H1 (cell line): ENCODE results near the gene DACT3. TPM values are rescaled to one million over a fixed set of nuclear protein-coding genes. Genes with fewer than 3 reads are reported as not detected.

ENCODE experiments used
- CTCF ChIA-PET: fragments of 300-600 bp; sonication (Branson Sonifier 250); formaldehyde crosslinking; loops from one replicate; lab custom pipeline; 2021; ENCODE audit not compliant: partially characterized antibody; lab: Charles Lee
- POLR2A ChIA-PET: fragments of 300-600 bp; sonication (Branson Sonifier 250); formaldehyde crosslinking; loops from one replicate; lab custom pipeline; 2021; ENCODE audit warnings: inconsistent platforms; ENCODE audit not compliant: partially characterized antibody; lab: Charles Lee
- DNase-seq, 2 experiments: peaks; one replicate each; pipeline versions ENCODE4 v3.0.0 to v3.0.0-alpha.2; 2010 to 2022; ENCODE audit warnings: low spot score in 2 of 2, low read depth in 1 of 2, mixed read lengths in 1 of 2
- FAIRE-seq: peaks from 2 replicates; lab custom pipeline; 2011; peaks lifted over from hg19 to GRCh38; lab: Jason Lieb, UNC
- H2AFZ ChIP-seq: 2 replicates; pipeline ENCODE4 v1.8.1; 2012; ENCODE audit warnings: low read length, inconsistent platforms
- H2AK5ac ChIP-seq: 2 replicates; pipeline ENCODE4 v1.6.1; 2013; ENCODE audit warnings: low read depth, low read length
- H2BK120ac ChIP-seq: replicated peaks from 2 replicates; pipeline ENCODE3; 2013; ENCODE audit warnings: low read depth, low read length, inconsistent platforms
- H2BK12ac ChIP-seq: 2 replicates; pipeline ENCODE4 v1.6.1; 2013; ENCODE audit warnings: low read depth, low read length
- H2BK15ac ChIP-seq: 2 replicates; pipeline ENCODE4 v1.6.1; 2013; ENCODE audit warnings: low read length
- H2BK20ac ChIP-seq: 2 replicates; pipeline ENCODE4 v1.6.1; 2013; ENCODE audit warnings: low read length
- H2BK5ac ChIP-seq: 2 replicates; pipeline ENCODE4 v1.6.1; 2013; ENCODE audit warnings: low read depth, low read length
- H3K14ac ChIP-seq: 2 replicates; pipeline ENCODE4 v1.6.1; 2013; ENCODE audit warnings: inconsistent platforms; ENCODE audit not compliant: insufficient read length
- H3K18ac ChIP-seq: 2 replicates; pipeline ENCODE4 v1.6.1; 2013; ENCODE audit warnings: low read length; ENCODE audit errors: extremely low read depth
- H3K23ac ChIP-seq: 2 replicates; pipeline ENCODE4 v1.6.1; 2013; ENCODE audit warnings: inconsistent platforms; ENCODE audit not compliant: insufficient read length
- H3K23me2 ChIP-seq: 2 replicates; pipeline ENCODE4 v1.6.1; 2013; ENCODE audit warnings: low read depth, low read length
- H3K27ac ChIP-seq: 2 replicates; pipeline ENCODE4 v1.6.1; 2011; ENCODE audit warnings: low read depth, low read length, inconsistent platforms
- H3K27me3 ChIP-seq, 4 experiments: replicated peaks in 1 of 4; 1 replicate in 1 of 4; 2 replicates in 3 of 4; pipeline versions ENCODE4 v1.6.1 to v1.8.1; 2011 to 2013; ENCODE audit warnings: low read length in 3 of 4, mild to moderate bottlenecking in 3 of 4, inconsistent platforms in 2 of 4, mixed read lengths in 2 of 4, moderate library complexity in 1 of 4; ENCODE audit not compliant: control insufficient read depth in 3 of 4, insufficient read depth in 3 of 4; ENCODE audit errors: extremely low read depth in 1 of 4
- H3K36me3 ChIP-seq, 4 experiments: 2 replicates each; pipeline versions ENCODE4 v1.6.1 to v1.8.1; 2011 to 2013; ENCODE audit warnings: mild to moderate bottlenecking in 4 of 4, low read length in 3 of 4, moderate library complexity in 2 of 4, control low read depth in 1 of 4, inconsistent platforms in 1 of 4; ENCODE audit not compliant: insufficient read depth in 4 of 4, control insufficient read depth in 2 of 4
- H3K4ac ChIP-seq: replicated peaks from 2 replicates; pipeline ENCODE3; 2013; ENCODE audit warnings: low read length, low read depth, mixed read lengths, inconsistent platforms; ENCODE audit not compliant: insufficient read length
- H3K4me1 ChIP-seq, 4 experiments: replicated peaks in 1 of 4; 1 replicate in 1 of 4; 2 replicates in 3 of 4; pipeline versions ENCODE4 v1.6.1 to v1.8.1; 2011 to 2013; ENCODE audit warnings: low read length in 3 of 4, inconsistent platforms in 2 of 4, mixed read lengths in 1 of 4; ENCODE audit not compliant: insufficient read depth in 4 of 4, control insufficient read depth in 3 of 4
- H3K4me2 ChIP-seq, 2 experiments: 2 replicates each; pipeline versions ENCODE4 v1.6.1 to v1.8.1; 2011 to 2013; ENCODE audit warnings: low read depth in 2 of 2, low read length in 2 of 2, control low read depth in 1 of 2, inconsistent platforms in 1 of 2, mild to moderate bottlenecking in 1 of 2; ENCODE audit not compliant: insufficient read depth in 1 of 2
- H3K4me3 ChIP-seq, 4 experiments: fragments of 200-600, 300-600 bp in 1 of 4; sonication (generic), shearing (Covaris generic), sonication (Bioruptor Twin) in 1 of 4; 2 replicates each; pipeline versions ENCODE4 v1.5.1 to v1.8.1; 2011 to 2016; ENCODE audit warnings: low read length in 4 of 4, low read depth in 3 of 4, control low read depth in 2 of 4, inconsistent platforms in 2 of 4, mild to moderate bottlenecking in 2 of 4, mixed read lengths in 1 of 4, moderate library complexity in 1 of 4; ENCODE audit not compliant: insufficient read depth in 2 of 4; ENCODE audit errors: extremely low read depth in 1 of 4
- H3K56ac ChIP-seq: replicated peaks from 2 replicates; pipeline ENCODE3; 2013; ENCODE audit warnings: low read depth, mild to moderate bottlenecking, mixed read lengths, low read length, inconsistent platforms; ENCODE audit not compliant: insufficient read length
- H3K79me1 ChIP-seq: 2 replicates; pipeline ENCODE4 v1.6.1; 2013; ENCODE audit warnings: low read depth, low read length, control low read depth
- H3K79me2 ChIP-seq, 2 experiments: 2 replicates each; pipeline versions ENCODE4 v1.6.1 to v1.8.1; 2012 to 2013; ENCODE audit warnings: low read length in 2 of 2, mild to moderate bottlenecking in 2 of 2, inconsistent platforms in 1 of 2; ENCODE audit not compliant: insufficient read depth in 2 of 2, control insufficient read depth in 1 of 2
- H3K9ac ChIP-seq, 4 experiments: replicated peaks in 1 of 4; 1 replicate in 1 of 4; 2 replicates in 3 of 4; pipeline versions ENCODE4 v1.6.1 to v1.8.1; 2011 to 2013; ENCODE audit warnings: low read depth in 3 of 4, low read length in 3 of 4, control low read depth in 2 of 4, mild to moderate bottlenecking in 2 of 4, moderate library complexity in 2 of 4, inconsistent platforms in 1 of 4; ENCODE audit errors: extremely low read depth in 1 of 4
- H3K9me3 ChIP-seq, 2 experiments: 2 replicates each; pipeline versions ENCODE4 v1.6.1 to v1.8.1; 2012 to 2013; ENCODE audit warnings: mild to moderate bottlenecking in 2 of 2, moderate library complexity in 2 of 2, control low read depth in 1 of 2, inconsistent platforms in 1 of 2, low read depth in 1 of 2, low read length in 1 of 2, mixed read lengths in 1 of 2; ENCODE audit not compliant: insufficient read depth in 2 of 2
- H4K20me1 ChIP-seq, 2 experiments: replicated peaks in 1 of 2; 2 replicates each; pipeline versions ENCODE3 to v1.8.1; 2011 to 2013; ENCODE audit warnings: inconsistent platforms in 2 of 2, low read length in 2 of 2, mild to moderate bottlenecking in 1 of 2; ENCODE audit not compliant: insufficient read depth in 2 of 2, control insufficient read depth in 1 of 2
- H4K5ac ChIP-seq: 2 replicates; pipeline ENCODE4 v1.6.1; 2013; ENCODE audit warnings: low read length, low read depth, mixed read lengths, inconsistent platforms; ENCODE audit not compliant: insufficient read length
- H4K8ac ChIP-seq: 2 replicates; pipeline ENCODE4 v1.8.0; 2013; ENCODE audit warnings: mild to moderate bottlenecking, moderate library complexity, low read length, inconsistent platforms; ENCODE audit not compliant: insufficient read depth; ENCODE audit errors: extremely low read depth
- H4K91ac ChIP-seq: replicated peaks from 2 replicates; pipeline ENCODE3; 2013; ENCODE audit warnings: low read length, mixed read lengths, inconsistent platforms; ENCODE audit not compliant: insufficient read length
- RFX5 ChIP-seq: IDR thresholded peaks from 2 replicates; pipeline ENCODE4 v1.6.1; 2011; ENCODE audit warnings: low read depth, low read length, improper control_type of control experiment, borderline replicate concordance
- SP2 ChIP-seq: IDR thresholded peaks from 2 replicates; pipeline ENCODE4 v1.6.1; 2012; ENCODE audit warnings: mild to moderate bottlenecking, low read length, inconsistent platforms
- TBP ChIP-seq: IDR thresholded peaks from 2 replicates; pipeline ENCODE4 v1.6.1; 2011; ENCODE audit warnings: low read depth, low read length, improper control_type of control experiment
- TEAD4 ChIP-seq: IDR thresholded peaks from 2 replicates; pipeline ENCODE4 v1.6.1; 2012; ENCODE audit warnings: low read depth, low read length, inconsistent platforms, mixed read lengths
- WGBS, 2 experiments: shearing (Covaris generic) in 1 of 2; methylation state at CpG; one replicate each; pipeline versions ENCODE4 v1.1.6 to v1.1.7; 2013 to 2015; ENCODE audit warnings: low lambda C conversion rate in 2 of 2, mixed read lengths in 2 of 2, inconsistent platforms in 1 of 2, low coverage in 1 of 2, missing lambda C conversion rate in 1 of 2; ENCODE audit not compliant: insufficient replicate concordance in 2 of 2, insufficient coverage in 1 of 2, insufficient read length in 1 of 2; ENCODE audit errors: extremely low coverage in 1 of 2, missing lambda C conversion rate in 1 of 2; 5-methylcytosine and 5-hydroxymethylcytosine counted together
- polyA plus RNA-seq, 7 experiments: library from polyadenylated mRNA; depleted of rRNA in 3 of 7; stranded (reverse) in 5 of 7; unstranded in 2 of 7; fragments of >200 nt in 5 of 7; fragments of 200-250 nt in 2 of 7; gene quantifications; 1 replicate in 5 of 7; 2 replicates in 1 of 7; 4 replicates in 1 of 7; pipeline versions ENCODE4 v1.2.1 to v1.2.3, GENCODE V29; 2011 to 2013; ENCODE audit warnings: missing spikeins in 2 of 7, mixed read lengths in 2 of 7
- total RNA-seq: library from RNA; stranded (reverse); fragmentation: NEBNext Ultra II Directional; extraction: Animal tissue kit (Norgen Biotek cat#: 25700); gene quantifications from 2 replicates; pipeline ENCODE4 v1.2.1, GENCODE V29; 2021

Gene DACT3
- total and polyA plus RNA-seq, 2 of the 8 experiments (the other 6 are each of a cell fraction or from before 2014, with no cell fraction given), result 1.8 to 2.0 TPM

GRCh38 chr19:46674416-46675178 is 13.6 kb upstream of the DACT3 start:
- H4K91ac ChIP-seq, result no peak overlapping the region
- WGBS, 2 experiments, result 86% methylated on average over 19 of the region's 21 CpGs; no CpG with 5 or more reads in 1 of the 2 experiments
- H4K5ac ChIP-seq, result no peak overlapping the region
- no peak overlapping the region for H2AK5ac ChIP-seq
- H2AFZ ChIP-seq, result no peak overlapping the region
- no peaks in the 10 kb centered on the region for H3K23me2 ChIP-seq
- FAIRE-seq, result peak; percentile 93
- no peak overlapping the region for H3K23ac ChIP-seq
- POLR2A ChIA-PET, result interaction anchor here (0.7 to 1.4 kb wide), 7 partner anchors 11 to 1311 kb away, joined by 3 to 4 read pairs (median 3); partner anchors contain the start of genes CALM3 and SLC1A5
- CTCF ChIA-PET, result interaction anchor here (0.6 to 4.7 kb wide), 9 partner anchors 9 to 142 kb away, joined by 3 to 39 read pairs (median 5); partner anchors contain the start of gene DACT3
- no peak overlapping the region for H2BK15ac ChIP-seq
- no peak overlapping the region for H3K4me2 ChIP-seq
- H4K8ac ChIP-seq, result 0 out of 2 replicates have a peak overlapping the region, but pooled peaks have one; percentile 8
- no peak overlapping the region for H2BK20ac ChIP-seq
- no peak overlapping the region for H3K9ac ChIP-seq
- no peak overlapping the region for H2BK12ac ChIP-seq
- no peak overlapping the region for H3K27ac ChIP-seq
- H3K27me3 ChIP-seq, result no peaks in the 10 kb centered on the region
- no peaks in the 10 kb centered on the region for H3K79me1 ChIP-seq
- H3K56ac ChIP-seq, result no peak overlapping the region
- no peak overlapping the region for H3K14ac ChIP-seq
- peaks cover 5 to 7% of the 10 kb centered on the region in 2 experiments for H4K20me1 ChIP-seq
- H3K4me3 ChIP-seq, result no peak overlapping the region
- H3K4ac ChIP-seq, result no peak overlapping the region
- no peak overlapping the region for H3K18ac ChIP-seq
- no peaks in the 10 kb centered on the region; a peak in 1 of 4 replicates for H3K79me2 ChIP-seq
- no peaks in the 10 kb centered on the region for H3K9me3 ChIP-seq
- H3K4me1 ChIP-seq, result peaks cover 0 to 5% (median 0%) of the 10 kb centered on the region in 4 experiments; a peak in 3 of 7 replicates
- no peak overlapping the region for H2BK120ac ChIP-seq
- DNase-seq, result peak in 1 of 2 experiments; percentile 84
- H3K36me3 ChIP-seq, result peaks cover 2 to 25% (median 6%) of the 10 kb centered on the region in 4 experiments; a peak in 6 of 8 replicates
- H2BK5ac ChIP-seq, result no peak overlapping the region
- peak; percentile 53 for TF ChIP-seq TEAD4
- peak; percentile 29; the same call in 1 of the 2 replicates for TF ChIP-seq SP2
- TF ChIP-seq TBP, result no peak
- TF ChIP-seq RFX5, result peak; percentile 100
